ENCODE measurements around the gene AMELX.

DNA sequence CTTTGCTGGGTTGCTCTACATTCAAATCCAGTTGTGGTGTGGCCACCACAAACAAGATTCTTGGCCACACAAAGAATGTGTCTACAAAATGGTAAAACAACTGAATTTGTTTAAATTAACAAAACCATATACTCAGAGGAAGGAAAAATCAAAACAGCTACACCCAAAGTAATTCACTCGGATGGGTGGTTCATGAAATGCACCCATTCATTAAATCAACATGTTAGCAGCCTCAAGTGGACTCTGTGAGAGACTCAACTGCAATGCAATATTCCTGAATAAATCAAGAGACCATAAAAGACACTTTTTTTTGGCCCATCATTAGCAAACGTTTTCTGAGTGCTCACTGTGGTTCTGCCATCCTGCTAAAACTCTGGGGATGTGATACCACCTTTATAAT, 11.2 kb upstream of the AMELX start:
- no peak for TF ChIP-seq CTCF (conservative IDR thresholded peaks at IDR 0.05; ENCODE audit: low read depth, low read length)
- TF ChIP-seq EZH2 (IDR thresholded peaks at IDR 0.05; ENCODE audit: borderline replicate concordance, low read depth, low read length, poor library complexity, severe bottlenecking): no peak

Data from A673 (cell line).